ENCODE results near the gene GTF3C1. TPM values are rescaled to one million over a fixed set of nuclear protein-coding genes. Genes with fewer than 3 reads are reported as not detected.
"Not testable (repeated sequence)": the region's sequence is repeated elsewhere in the genome, so short reads cannot be mapped to it uniquely, and the experiment has no call there.

Gene GTF3C1
- total RNA-seq, 2 experiments from 2014 or later: 43.6 to 44.5 TPM

DNA sequence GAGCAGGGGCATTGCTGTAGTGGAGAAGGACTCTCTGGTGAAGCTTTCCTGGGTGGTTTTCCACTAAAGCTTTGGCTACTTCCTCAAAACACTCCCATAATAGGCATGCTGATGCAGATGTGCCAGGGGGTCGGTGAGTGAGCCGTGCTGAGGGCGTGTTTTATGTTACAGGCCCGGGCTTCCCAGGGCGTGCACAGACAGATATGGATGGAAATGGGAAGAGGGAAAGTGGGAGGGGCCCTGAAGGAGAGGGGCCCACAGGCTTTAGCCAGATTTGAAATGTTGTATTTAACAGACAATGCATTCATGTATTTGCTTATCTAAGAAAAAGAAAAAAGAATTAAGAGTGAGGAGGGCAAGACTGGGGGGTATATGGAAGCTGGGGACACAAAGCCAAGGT, 91.5 kb downstream of the GTF3C1 start:
- H3K36me3 Mint-ChIP-seq (ENCODE audit: low read depth): peaks cover 23% of the 10 kb centered on the region
- no peaks in the 10 kb centered on the region for H3K27me3 Mint-ChIP-seq
- H3K9me3 ChIP-seq (ENCODE audit: control insufficient read depth in 1 of 2, insufficient read depth in 1 of 2, low read length in 2 of 2): no peaks in the 10 kb centered on the region
- no peaks in the 10 kb centered on the region for H3K27me3 ChIP-seq (ENCODE audit: control insufficient read depth in 1 of 2, insufficient read depth in 2 of 2, low read length in 2 of 2)
- no peaks in the 10 kb centered on the region for H3K9me3 Mint-ChIP-seq
- no peak overlapping the region for H3K4me3 Mint-ChIP-seq
- POLR2A ChIA-PET: no interaction called here
- ATAC-seq (ENCODE audit: poor library complexity) (no peak), DNase-seq (no peak)
- CTCF ChIA-PET: no interaction called here
- peaks cover 29% of the 10 kb centered on the region for H3K36me3 ChIP-seq (ENCODE audit: insufficient read depth, low read length)
- TF ChIP-seq, protein P1, sequence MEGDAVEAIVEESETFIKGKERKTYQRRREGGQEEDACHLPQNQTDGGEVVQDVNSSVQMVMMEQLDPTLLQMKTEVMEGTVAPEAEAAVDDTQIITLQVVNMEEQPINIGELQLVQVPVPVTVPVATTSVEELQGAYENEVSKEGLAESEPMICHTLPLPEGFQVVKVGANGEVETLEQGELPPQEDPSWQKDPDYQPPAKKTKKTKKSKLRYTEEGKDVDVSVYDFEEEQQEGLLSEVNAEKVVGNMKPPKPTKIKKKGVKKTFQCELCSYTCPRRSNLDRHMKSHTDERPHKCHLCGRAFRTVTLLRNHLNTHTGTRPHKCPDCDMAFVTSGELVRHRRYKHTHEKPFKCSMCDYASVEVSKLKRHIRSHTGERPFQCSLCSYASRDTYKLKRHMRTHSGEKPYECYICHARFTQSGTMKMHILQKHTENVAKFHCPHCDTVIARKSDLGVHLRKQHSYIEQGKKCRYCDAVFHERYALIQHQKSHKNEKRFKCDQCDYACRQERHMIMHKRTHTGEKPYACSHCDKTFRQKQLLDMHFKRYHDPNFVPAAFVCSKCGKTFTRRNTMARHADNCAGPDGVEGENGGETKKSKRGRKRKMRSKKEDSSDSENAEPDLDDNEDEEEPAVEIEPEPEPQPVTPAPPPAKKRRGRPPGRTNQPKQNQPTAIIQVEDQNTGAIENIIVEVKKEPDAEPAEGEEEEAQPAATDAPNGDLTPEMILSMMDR (IDR thresholded peaks at IDR 0.05): no peak
- H3K4me1 Mint-ChIP-seq (ENCODE audit: low read depth): peaks cover 42% of the 10 kb centered on the region
- H3K4me1 ChIP-seq (ENCODE audit: insufficient read depth, low read length): peaks cover 60% of the 10 kb centered on the region
- H3K27ac ChIP-seq (ENCODE audit: low read depth in 1 of 2, low read length in 2 of 2): no peak overlapping the region
- H3K4me3 ChIP-seq (ENCODE audit: low read length): no peak overlapping the region
- intact Hi-C loops (cut with DNase I, micrococcal nuclease): loop anchor here in 1 of 2 experiments (5.0 kb wide), 2 partner anchors 376 to 1621 kb away; no protein-coding TSS in a partner anchor
- H3K27ac Mint-ChIP-seq: peak overlapping the region; percentile 63

DNA sequence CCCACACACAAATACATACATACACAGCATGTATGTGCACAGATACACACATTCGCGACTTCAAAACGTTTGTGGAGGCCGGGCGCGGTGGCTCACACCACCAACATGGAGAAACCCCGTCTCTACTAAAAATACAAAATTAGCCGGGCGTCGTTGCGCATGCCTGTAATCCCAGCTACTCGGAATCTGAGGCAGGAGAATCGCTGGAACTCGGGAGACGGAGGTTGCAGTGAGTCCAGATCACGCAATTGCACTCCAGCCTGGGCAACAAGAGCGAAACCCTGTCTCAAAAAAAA, 92.2 kb downstream of the GTF3C1 start:
- Histone ChIP-seq H3K4me1 (ENCODE audit: insufficient read depth, low read length) (peaks cover 55% of the 10 kb centered on the region), H3K36me3 (ENCODE audit: insufficient read depth, low read length) (peaks cover 24% of the 10 kb centered on the region)
- H3K4me3 Mint-ChIP-seq; H3K4me3 ChIP-seq (ENCODE audit: low read length); H3K27me3 ChIP-seq (ENCODE audit: control insufficient read depth in 1 of 2, insufficient read depth in 2 of 2, low read length in 2 of 2); H3K27ac ChIP-seq (ENCODE audit: low read depth in 1 of 2, low read length in 2 of 2); H3K27me3 Mint-ChIP-seq; ATAC-seq (ENCODE audit: poor library complexity); H3K9me3 Mint-ChIP-seq; DNase-seq; H3K9me3 ChIP-seq (ENCODE audit: control insufficient read depth in 1 of 2, insufficient read depth in 1 of 2, low read length in 2 of 2): not testable (repeated sequence)
- ChIA-PET CTCF (interaction anchor here (0.7 kb wide), 1 partner anchor 118 kb away, joined by 3 read pairs; no protein-coding TSS in a partner anchor), POLR2A (interaction anchor here (1.3 kb wide), 1 partner anchor 278 kb away, joined by 5 read pairs; no protein-coding TSS in a partner anchor)
- Mint-ChIP-seq H3K27ac (peak overlapping the region; percentile 61), H3K36me3 (ENCODE audit: low read depth) (peaks cover 23% of the 10 kb centered on the region), H3K4me1 (ENCODE audit: low read depth) (peaks cover 47% of the 10 kb centered on the region)
- intact Hi-C loops (cut with DNase I, micrococcal nuclease): loop anchor here (1.0 to 5.0 kb wide), 6 partner anchors 89 to 1620 kb away; no protein-coding TSS in a partner anchor

DNA sequence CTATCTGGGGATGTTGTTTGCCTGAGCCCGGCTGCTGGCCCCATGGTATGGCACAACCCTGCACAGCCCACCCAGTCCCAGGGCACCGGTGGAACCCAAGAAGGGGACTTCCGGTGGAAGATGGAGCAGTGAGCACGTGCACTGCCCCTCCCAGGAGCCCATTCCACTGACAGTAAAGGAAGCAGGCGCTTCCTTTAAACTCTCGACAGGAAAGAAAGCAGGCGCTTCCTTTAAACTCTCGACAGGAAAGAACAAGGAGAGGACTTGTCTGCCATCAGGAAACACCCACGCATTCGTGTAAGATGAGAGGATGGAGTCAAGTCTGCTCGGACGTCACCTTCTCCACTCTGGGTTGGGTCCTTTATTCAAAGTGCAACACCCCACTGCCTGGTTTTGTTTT, 94.0 kb downstream of the GTF3C1 start:
- TF ChIP-seq, protein P1 (IDR thresholded peaks at IDR 0.05): no peak
- Mint-ChIP-seq H3K9me3 (no peaks in the 10 kb centered on the region), H3K4me1 (ENCODE audit: low read depth) (peaks cover 63% of the 10 kb centered on the region), H3K36me3 (ENCODE audit: low read depth) (peaks cover 14% of the 10 kb centered on the region), H3K27me3 (no peaks in the 10 kb centered on the region), H3K4me3 (peak overlapping the region; percentile 38), H3K27ac (peak overlapping the region; percentile 50)
- peak; percentile 43 for ATAC-seq (ENCODE audit: poor library complexity)
- no peak overlapping the region for H3K4me3 ChIP-seq (ENCODE audit: low read length)
- no peak overlapping the region for H3K27ac ChIP-seq (ENCODE audit: low read depth in 1 of 2, low read length in 2 of 2)
- peaks cover 52% of the 10 kb centered on the region for H3K4me1 ChIP-seq (ENCODE audit: insufficient read depth, low read length)
- H3K9me3 ChIP-seq (ENCODE audit: control insufficient read depth in 1 of 2, insufficient read depth in 1 of 2, low read length in 2 of 2): no peaks in the 10 kb centered on the region
- peak in 3 of 14 experiments; percentile 21 to 38 (median 38) for DNase-seq
- ChIA-PET CTCF (interaction anchor here (0.8 to 1.3 kb wide), 2 partner anchors 9 to 277 kb away, joined by 3 read pairs; no protein-coding TSS in a partner anchor), POLR2A (interaction anchor here (0.8 to 1.4 kb wide), 4 partner anchors 9 to 221 kb away, joined by 3 to 6 read pairs (median 4); no protein-coding TSS in a partner anchor)
- H3K36me3 ChIP-seq (ENCODE audit: insufficient read depth, low read length): peaks cover 6% of the 10 kb centered on the region
- H3K27me3 ChIP-seq (ENCODE audit: control insufficient read depth in 1 of 2, insufficient read depth in 2 of 2, low read length in 2 of 2): no peaks in the 10 kb centered on the region
- intact Hi-C loops (cut with DNase I, micrococcal nuclease): loop anchor here in 1 of 2 experiments (2.0 to 5.0 kb wide), 4 partner anchors 87 to 1618 kb away; no protein-coding TSS in a partner anchor

DNA sequence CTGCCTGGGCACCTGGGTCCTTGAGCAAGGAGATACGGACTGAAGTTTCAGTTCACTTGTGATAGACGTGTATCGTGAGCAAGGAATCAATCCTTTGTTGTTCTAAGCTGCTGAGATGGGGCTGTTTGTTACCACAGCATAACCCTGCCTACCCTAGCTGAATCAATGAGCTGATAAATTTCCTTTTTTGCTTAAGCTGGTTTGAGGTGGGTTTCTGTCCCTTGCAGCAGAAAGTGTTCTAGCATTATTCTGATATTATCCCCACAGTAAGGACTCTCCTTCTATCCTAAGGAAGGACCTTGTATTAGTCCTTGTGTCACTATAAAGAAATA, 96.3 kb downstream of the GTF3C1 start:
- ChIA-PET POLR2A (interaction anchor here (1.0 kb wide), 1 partner anchor 211 kb away, joined by 3 read pairs; no protein-coding TSS in a partner anchor), CTCF (interaction anchor here (1.3 kb wide), 1 partner anchor 218 kb away, joined by 4 read pairs; no protein-coding TSS in a partner anchor)
- Histone ChIP-seq H3K27ac (ENCODE audit: low read depth in 1 of 2, low read length in 2 of 2) (no peak overlapping the region), H3K9me3 (ENCODE audit: control insufficient read depth in 1 of 2, insufficient read depth in 1 of 2, low read length in 2 of 2) (no peaks in the 10 kb centered on the region), H3K4me1 (ENCODE audit: insufficient read depth, low read length) (peaks cover 64% of the 10 kb centered on the region), H3K27me3 (ENCODE audit: control insufficient read depth in 1 of 2, insufficient read depth in 2 of 2, low read length in 2 of 2) (no peaks in the 10 kb centered on the region), H3K4me3 (ENCODE audit: low read length) (no peak overlapping the region), H3K36me3 (ENCODE audit: insufficient read depth, low read length) (peaks cover 14% of the 10 kb centered on the region)
- TF ChIP-seq, protein P1 (IDR thresholded peaks at IDR 0.05): no peak
- H3K9me3 Mint-ChIP-seq: no peaks in the 10 kb centered on the region
- intact Hi-C loops (cut with DNase I, micrococcal nuclease): no loop called here
- no peak overlapping the region for H3K4me3 Mint-ChIP-seq
- no peak for DNase-seq
- ATAC-seq (ENCODE audit: poor library complexity): no peak
- H3K27ac Mint-ChIP-seq: peak overlapping the region; percentile 93
- H3K27me3 Mint-ChIP-seq: no peaks in the 10 kb centered on the region
- H3K36me3 Mint-ChIP-seq (ENCODE audit: low read depth): peaks cover 26% of the 10 kb centered on the region
- peaks cover 72% of the 10 kb centered on the region for H3K4me1 Mint-ChIP-seq (ENCODE audit: low read depth)
